ENCODE measurements around the gene NSRP1. TPM values are rescaled to one million over a fixed set of nuclear protein-coding genes. Genes with fewer than 3 reads are reported as not detected.
A peak's percentile ranks its signal among the peaks of the same experiment; 100 is the strongest.

Gene NSRP1
- total and polyA plus RNA-seq, 2 of the 13 experiments (the other 11 are each of a cell fraction or from before 2014, with no cell fraction given) = 7.0 to 14.3 TPM

DNA sequence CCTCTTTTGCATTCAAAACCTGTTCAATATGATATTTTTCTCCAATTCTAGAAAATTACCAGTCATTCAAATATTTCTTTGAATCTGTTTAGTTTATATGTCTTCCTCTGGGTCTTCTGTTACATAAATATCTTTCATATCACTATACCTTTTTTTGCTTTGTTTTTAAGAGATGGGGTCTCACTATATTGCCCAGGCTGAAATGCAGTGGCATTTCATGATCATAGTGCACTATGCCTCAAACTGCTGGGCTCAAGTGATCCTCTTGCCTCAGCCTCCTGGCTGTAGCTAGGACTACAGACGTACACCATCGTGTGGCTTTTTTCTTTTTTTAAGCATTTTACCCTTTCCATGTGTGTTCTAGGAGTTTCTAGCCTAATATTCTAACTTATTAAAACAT lies 38.8 kb downstream of the NSRP1 start:
- ChIA-PET CTCF (ENCODE audit: low intra/inter-chr PET ratio, low total read pairs) (no interaction called here), POLR2A (no interaction called here)
- Histone ChIP-seq H3K36me3 (replicated peaks in 1 of 2; ENCODE audit: control insufficient read depth in 1 of 2, insufficient read depth in 2 of 2, low read length in 2 of 2) (peaks cover 2 to 18% of the 10 kb centered on the region in 2 experiments; a peak in 3 of 5 replicates), H3K9ac (ENCODE audit: insufficient read depth, low read depth, low read length) (no peak overlapping the region), H3K4me1 (ENCODE audit: insufficient read depth, low read length) (no peaks in the 10 kb centered on the region), H2AFZ (ENCODE audit: low read length) (no peak overlapping the region), H3K9me3 (ENCODE audit: low read length) (peaks cover 23% of the 10 kb centered on the region), H3K4me2 (ENCODE audit: low read depth, low read length) (no peak overlapping the region), H4K20me1 (ENCODE audit: insufficient read depth, low read length) (no peaks in the 10 kb centered on the region), H3K4me3 (replicated peaks in 1 of 3; ENCODE audit: insufficient read depth in 1 of 3, low read depth in 2 of 3, low read length in 3 of 3) (no peak overlapping the region), H3K27ac (ENCODE audit: extremely low read length, insufficient read depth, low read length) (no peak overlapping the region), H3K27me3 (ENCODE audit: control insufficient read depth in 1 of 2, insufficient read depth in 2 of 2, low read length in 2 of 2) (no peaks in the 10 kb centered on the region), H3K79me2 (ENCODE audit: insufficient read depth, low read length) (peaks cover 16% of the 10 kb centered on the region)
- in situ Hi-C loops (cut with HindIII; ENCODE audit: extremely low pct_ligation_motif_present, low pct_unique_long_range_greater_than_20kb) (no loop called here), intact Hi-C loops (cut with micrococcal nuclease; ENCODE audit: unreplicated experiment) (no loop called here)
- TF ChIP-seq ZNF121 (CRISPR knock-in tag; IDR thresholded peaks at IDR 0.05) (peak; percentile 59; the same call in 1 of the 2 replicates), SMYD3 (CRISPR knock-in tag; IDR thresholded peaks at IDR 0.05) (no peak), RBAK (CRISPR knock-in tag; IDR thresholded peaks at IDR 0.05) (no peak), ZNF34 (CRISPR knock-in tag; IDR thresholded peaks at IDR 0.05; ENCODE audit: borderline replicate concordance) (no peak)
- BruUV-seq (replicated peaks) = no TSS peak
- no peak for FAIRE-seq
- ATAC-seq = no peak
- 96% methylated on average over 2 of the region's 2 CpGs for WGBS (ENCODE audit: low lambda C conversion rate)
- no peak for DNase-seq (ENCODE audit: low spot score)

DNA sequence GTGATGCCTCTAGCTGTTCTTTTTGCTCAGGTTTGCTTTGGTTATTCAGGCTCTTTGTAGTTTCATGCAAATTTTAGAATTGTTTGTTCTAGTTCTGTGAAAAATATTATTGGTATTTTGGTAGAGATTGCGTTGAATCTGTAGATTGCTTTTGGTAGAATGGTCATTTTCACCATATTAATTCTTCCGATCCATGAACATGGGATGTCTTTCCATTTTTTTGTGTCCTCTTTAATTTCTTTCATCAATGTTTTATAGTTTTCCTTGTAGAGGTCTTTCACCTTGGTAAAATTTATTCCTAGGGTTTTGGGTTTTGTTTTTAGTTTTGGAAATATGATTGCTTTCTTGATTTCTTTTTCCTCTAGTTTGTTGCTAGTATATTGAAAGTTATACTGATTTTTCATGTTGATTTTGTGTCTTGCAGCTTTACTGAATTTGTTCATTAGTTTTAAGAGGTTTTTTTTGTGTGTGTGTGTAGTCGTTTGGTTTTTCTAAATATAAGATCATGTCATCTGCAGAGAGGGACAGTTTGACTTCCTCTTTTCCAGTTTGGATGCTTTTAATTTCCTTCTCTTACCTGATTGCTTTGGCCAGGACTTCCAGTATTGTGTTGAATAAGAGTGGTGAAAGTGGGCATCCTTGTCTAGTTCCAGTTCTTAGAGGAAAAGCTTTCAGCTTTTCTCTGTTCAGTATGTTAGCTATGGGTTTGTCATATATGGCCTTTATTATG lies 42.4 kb downstream of the NSRP1 start:
- H3K4me3 ChIP-seq (replicated peaks in 1 of 3; ENCODE audit: insufficient read depth in 1 of 3, low read depth in 2 of 3, low read length in 3 of 3) = no peak overlapping the region
- POLR2A ChIA-PET = no interaction called here
- peaks cover 2 to 24% of the 10 kb centered on the region in 2 experiments; a peak in 3 of 5 replicates for H3K36me3 ChIP-seq (replicated peaks in 1 of 2; ENCODE audit: control insufficient read depth in 1 of 2, insufficient read depth in 2 of 2, low read length in 2 of 2)
- peaks cover 18% of the 10 kb centered on the region for H3K79me2 ChIP-seq (ENCODE audit: insufficient read depth, low read length)
- no peak overlapping the region for H2AFZ ChIP-seq (ENCODE audit: low read length)
- no peaks in the 10 kb centered on the region for H3K27me3 ChIP-seq (ENCODE audit: control insufficient read depth in 1 of 2, insufficient read depth in 2 of 2, low read length in 2 of 2)
- H3K9ac ChIP-seq (ENCODE audit: insufficient read depth, low read depth, low read length) = no peak overlapping the region
- DNase-seq (ENCODE audit: low spot score) (no peak), FAIRE-seq (no peak), ATAC-seq (no peak)
- H3K4me2 ChIP-seq (ENCODE audit: low read depth, low read length) = no peak overlapping the region
- BruUV-seq (replicated peaks) = no TSS peak
- CTCF ChIA-PET (ENCODE audit: low intra/inter-chr PET ratio, low total read pairs) = no interaction called here
- H3K27ac ChIP-seq (ENCODE audit: extremely low read length, insufficient read depth, low read length) = no peak overlapping the region
- peaks cover 25% of the 10 kb centered on the region for H3K9me3 ChIP-seq (ENCODE audit: low read length)
- intact Hi-C loops (cut with micrococcal nuclease; ENCODE audit: unreplicated experiment) (no loop called here), in situ Hi-C loops (cut with HindIII; ENCODE audit: extremely low pct_ligation_motif_present, low pct_unique_long_range_greater_than_20kb) (no loop called here)
- no peaks in the 10 kb centered on the region for H3K4me1 ChIP-seq (ENCODE audit: insufficient read depth, low read length)
- no peaks in the 10 kb centered on the region for H4K20me1 ChIP-seq (ENCODE audit: insufficient read depth, low read length)
- WGBS (ENCODE audit: low lambda C conversion rate) = 95% methylated on average over 3 of the region's 3 CpGs
- TF ChIP-seq, protein P1, sequence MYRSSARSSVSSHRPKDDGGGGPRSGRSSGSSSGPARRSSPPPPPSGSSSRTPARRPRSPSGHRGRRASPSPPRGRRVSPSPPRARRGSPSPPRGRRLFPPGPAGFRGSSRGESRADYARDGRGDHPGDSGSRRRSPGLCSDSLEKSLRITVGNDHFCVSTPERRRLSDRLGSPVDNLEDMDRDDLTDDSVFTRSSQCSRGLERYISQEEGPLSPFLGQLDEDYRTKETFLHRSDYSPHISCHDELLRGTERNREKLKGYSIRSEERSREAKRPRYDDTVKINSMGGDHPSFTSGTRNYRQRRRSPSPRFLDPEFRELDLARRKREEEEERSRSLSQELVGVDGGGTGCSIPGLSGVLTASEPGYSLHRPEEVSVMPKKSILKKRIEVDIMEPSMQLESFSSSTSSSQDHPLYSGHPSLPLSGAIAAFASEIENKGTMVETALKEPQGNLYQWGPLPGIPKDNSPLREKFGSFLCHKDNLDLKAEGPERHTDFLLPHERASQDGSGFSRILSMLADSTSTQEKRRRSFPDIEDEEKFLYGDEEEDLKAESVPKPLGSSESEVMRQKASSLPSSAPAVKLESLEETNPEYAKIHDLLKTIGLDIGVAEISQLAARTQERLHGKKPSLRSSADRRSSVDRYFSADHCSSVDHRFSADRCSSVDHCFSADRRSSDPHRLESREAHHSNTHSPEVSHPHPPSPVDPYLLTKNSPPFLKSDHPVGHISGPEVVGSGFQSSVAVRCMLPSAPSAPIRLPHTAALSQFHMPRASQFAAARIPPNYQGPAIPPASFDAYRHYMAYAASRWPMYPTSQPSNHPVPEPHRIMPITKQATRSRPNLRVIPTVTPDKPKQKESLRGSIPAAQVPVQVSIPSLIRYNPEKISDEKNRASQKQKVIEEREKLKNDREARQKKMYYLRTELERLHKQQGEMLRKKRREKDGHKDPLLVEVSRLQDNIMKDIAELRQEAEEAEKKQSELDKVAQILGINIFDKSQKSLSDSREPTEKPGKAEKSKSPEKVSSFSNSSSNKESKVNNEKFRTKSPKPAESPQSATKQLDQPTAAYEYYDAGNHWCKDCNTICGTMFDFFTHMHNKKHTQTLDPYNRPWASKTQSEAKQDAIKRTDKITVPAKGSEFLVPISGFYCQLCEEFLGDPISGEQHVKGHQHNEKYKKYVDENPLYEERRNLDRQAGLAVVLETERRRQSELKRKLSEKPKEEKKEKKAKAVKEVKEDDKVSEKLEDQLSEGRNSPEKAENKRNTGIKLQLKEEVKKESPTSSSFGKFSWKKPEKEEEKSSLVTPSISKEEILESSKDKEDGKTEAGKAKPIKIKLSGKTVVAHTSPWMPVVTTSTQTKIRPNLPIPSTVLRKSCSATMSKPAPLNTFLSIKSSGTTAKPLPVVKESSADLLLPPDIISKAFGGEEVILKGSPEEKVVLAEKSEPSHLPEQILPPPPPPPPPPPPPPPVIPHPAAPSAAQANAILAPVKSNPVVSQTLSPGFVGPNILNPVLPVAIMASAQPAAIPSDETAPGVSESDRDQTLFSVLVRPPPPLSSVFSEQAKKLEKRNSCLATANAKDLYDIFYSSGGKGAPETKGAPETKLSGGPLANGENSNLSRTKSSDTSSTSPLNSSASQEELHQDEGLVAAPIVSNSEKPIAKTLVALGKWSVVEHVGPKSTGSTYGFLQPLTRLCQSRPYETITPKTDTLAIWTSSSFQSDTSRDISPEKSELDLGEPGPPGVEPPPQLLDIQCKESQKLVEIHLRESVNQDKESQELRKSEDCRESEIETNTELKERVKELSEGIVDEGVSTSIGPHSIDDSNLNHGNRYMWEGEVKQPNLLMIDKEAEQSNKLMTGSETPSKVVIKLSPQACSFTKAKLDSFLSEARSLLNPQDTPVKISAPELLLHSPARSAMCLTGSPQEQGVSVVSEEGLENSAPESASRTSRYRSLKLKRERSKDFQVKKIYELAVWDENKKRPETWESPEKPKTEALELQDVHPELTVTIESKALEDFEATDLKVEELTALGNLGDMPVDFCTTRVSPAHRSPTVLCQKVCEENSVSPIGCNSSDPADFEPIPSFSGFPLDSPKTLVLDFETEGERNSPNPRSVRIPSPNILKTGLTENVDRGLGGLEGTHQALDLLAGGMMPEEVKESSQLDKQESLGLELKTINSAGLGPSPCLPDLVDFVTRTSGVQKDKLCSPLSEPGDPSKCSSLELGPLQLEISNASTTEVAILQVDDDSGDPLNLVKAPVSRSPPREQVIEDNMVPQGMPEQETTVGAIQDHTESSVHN (CRISPR knock-in tag; IDR thresholded peaks at IDR 0.05) = no peak
- TF ChIP-seq, protein P2, sequence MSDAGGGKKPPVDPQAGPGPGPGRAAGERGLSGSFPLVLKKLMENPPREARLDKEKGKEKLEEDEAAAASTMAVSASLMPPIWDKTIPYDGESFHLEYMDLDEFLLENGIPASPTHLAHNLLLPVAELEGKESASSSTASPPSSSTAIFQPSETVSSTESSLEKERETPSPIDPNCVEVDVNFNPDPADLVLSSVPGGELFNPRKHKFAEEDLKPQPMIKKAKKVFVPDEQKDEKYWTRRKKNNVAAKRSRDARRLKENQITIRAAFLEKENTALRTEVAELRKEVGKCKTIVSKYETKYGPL (CRISPR knock-in tag; IDR thresholded peaks at IDR 0.05) = no peak
- no peak for TF ChIP-seq ZMYM3 (CRISPR knock-in tag; IDR thresholded peaks at IDR 0.05)
- TF ChIP-seq ZNF7 (CRISPR knock-in tag; IDR thresholded peaks at IDR 0.05) = no peak
- no peak for TF ChIP-seq SMC3 (IDR thresholded peaks at IDR 0.05; ENCODE audit: low read length)
- no peak for TF ChIP-seq MBNL3 (CRISPR knock-in tag; conservative IDR thresholded peaks at IDR 0.05)

All from HepG2 (cell line).